BE2C (cell line): Measurements from ENCODE around the gene CAMK1D.

Experiments
- DNase-seq: peaks from one replicate; pipeline ENCODE4 v3.0.0-alpha.2; 2020
- H3K27me3 ChIP-seq: fragments of 250-450 bp; sonication (Bioruptor Pico); 2 replicates; pipeline ENCODE4 v1.5.1; 2020; ENCODE audit warnings: mild to moderate bottlenecking
- H3K36me3 ChIP-seq: fragments of 250-450 bp; sonication (Bioruptor Pico); 2 replicates; pipeline ENCODE4 v1.5.1; 2020; ENCODE audit warnings: mild to moderate bottlenecking
- H3K4me1 ChIP-seq: fragments of 250-450 bp; sonication (Bioruptor Pico); 2 replicates; pipeline ENCODE4 v1.5.1; 2020
- H3K4me3 ChIP-seq: 2 replicates; pipeline ENCODE4 v1.5.1; 2011; ENCODE audit warnings: low read depth, low read length
- H3K9me3 ChIP-seq: fragments of 250-450 bp; sonication (Bioruptor Pico); 2 replicates; pipeline ENCODE4 v1.5.1; 2020
- TF ChIP-seq, protein P1 (sequence below): IDR thresholded peaks from 2 replicates; pipeline ENCODE4 v1.5.1; 2012; ENCODE audit warnings: mild to moderate bottlenecking, low read depth, low read length

CAMK1D gene

DNA sequence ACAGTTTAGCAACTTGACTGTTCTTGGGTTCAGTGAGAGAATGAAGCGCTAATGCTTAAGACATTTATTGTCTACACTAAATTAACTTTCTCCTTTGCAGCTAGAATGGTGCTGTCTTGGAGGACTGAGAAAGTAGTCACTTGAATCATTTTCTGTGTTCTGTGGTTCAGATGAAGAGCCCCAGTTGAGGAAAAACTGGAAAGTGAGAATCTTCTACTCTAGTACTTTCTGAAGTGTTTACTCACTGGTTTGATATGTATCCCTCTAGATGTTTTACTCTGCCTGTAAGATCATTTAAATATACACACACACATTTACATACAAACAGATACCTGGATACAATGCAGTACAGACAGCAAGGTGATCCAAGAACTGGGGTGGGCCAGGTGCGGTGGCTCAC is 308.1 kb downstream of the CAMK1D start:
- no peak for DNase-seq
- no peaks in the 10 kb centered on the region for H3K4me1 ChIP-seq
- TF ChIP-seq, protein P1, sequence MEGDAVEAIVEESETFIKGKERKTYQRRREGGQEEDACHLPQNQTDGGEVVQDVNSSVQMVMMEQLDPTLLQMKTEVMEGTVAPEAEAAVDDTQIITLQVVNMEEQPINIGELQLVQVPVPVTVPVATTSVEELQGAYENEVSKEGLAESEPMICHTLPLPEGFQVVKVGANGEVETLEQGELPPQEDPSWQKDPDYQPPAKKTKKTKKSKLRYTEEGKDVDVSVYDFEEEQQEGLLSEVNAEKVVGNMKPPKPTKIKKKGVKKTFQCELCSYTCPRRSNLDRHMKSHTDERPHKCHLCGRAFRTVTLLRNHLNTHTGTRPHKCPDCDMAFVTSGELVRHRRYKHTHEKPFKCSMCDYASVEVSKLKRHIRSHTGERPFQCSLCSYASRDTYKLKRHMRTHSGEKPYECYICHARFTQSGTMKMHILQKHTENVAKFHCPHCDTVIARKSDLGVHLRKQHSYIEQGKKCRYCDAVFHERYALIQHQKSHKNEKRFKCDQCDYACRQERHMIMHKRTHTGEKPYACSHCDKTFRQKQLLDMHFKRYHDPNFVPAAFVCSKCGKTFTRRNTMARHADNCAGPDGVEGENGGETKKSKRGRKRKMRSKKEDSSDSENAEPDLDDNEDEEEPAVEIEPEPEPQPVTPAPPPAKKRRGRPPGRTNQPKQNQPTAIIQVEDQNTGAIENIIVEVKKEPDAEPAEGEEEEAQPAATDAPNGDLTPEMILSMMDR = no peak
- H3K4me3 ChIP-seq = no peak overlapping the region
- no peaks in the 10 kb centered on the region for H3K9me3 ChIP-seq
- H3K36me3 ChIP-seq = no peaks in the 10 kb centered on the region
- no peaks in the 10 kb centered on the region for H3K27me3 ChIP-seq

DNA sequence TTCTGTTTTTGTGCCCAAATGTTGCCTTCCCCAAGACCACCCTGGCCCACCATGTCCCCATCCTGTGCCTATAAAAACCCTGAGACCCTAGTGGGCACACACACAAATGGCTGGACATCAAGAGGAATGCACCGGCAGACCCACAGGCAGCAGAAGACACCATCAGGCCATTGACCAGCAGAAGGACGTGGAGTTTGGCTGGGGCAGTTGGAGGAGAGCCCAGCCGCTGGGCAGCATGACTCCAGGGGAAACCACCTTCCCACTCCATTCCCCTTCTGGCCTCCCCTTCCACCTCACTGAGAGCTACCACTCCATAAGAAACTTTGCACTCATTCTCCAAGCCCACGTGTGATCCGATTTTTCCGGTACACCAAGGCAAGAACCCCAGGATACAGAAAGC is 309.2 kb downstream of the CAMK1D start:
- Histone ChIP-seq H3K4me3 (no peak overlapping the region), H3K9me3 (no peaks in the 10 kb centered on the region), H3K27me3 (no peaks in the 10 kb centered on the region), H3K4me1 (no peaks in the 10 kb centered on the region), H3K36me3 (no peaks in the 10 kb centered on the region)
- TF ChIP-seq, protein P1 = no peak
- DNase-seq = no peak

DNA sequence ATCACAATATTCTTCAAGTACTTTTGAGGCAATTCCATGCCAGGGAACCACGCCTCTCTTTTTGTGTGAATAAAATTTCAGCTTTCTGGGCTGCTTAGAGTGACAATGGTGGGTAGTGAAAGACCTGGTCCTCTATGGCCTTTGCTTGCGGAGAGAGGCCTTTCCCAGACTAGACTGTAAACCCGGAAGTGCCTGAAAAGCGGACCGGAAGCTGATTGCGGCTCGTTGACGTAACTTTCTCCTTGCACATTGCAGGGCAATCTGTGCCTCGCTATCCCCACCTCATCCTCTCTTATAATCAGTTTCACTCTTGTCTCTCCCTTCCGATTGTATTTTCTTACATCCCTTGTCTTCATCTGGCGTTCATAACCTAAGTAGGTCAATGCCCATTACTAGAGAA is 310.4 kb downstream of the CAMK1D start:
- DNase-seq = no peak
- Histone ChIP-seq H3K36me3 (no peaks in the 10 kb centered on the region), H3K4me3 (no peak overlapping the region), H3K9me3 (no peaks in the 10 kb centered on the region), H3K4me1 (no peaks in the 10 kb centered on the region; the same call in 1 of the 2 replicates), H3K27me3 (no peaks in the 10 kb centered on the region)
- TF ChIP-seq, protein P1 = no peak

DNA sequence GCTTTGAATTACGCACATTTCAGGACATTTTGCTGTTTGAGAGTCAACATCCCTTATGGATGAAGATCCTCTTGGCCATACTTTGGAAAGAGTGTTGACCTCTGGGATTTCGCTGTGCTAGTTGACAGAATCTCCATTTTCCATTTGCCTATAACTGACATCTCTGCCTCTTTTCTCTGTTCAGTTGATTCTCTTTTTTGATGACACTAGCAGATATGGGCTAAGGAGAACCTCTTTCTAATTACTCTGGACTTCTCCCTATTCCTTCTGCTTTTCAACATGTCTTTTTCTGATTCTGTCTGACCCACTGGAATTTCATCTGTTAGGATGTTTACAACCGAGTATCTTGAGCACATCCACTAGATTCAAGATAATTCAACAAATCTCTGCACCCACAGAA is 311.5 kb downstream of the CAMK1D start:
- no peaks in the 10 kb centered on the region for H3K27me3 ChIP-seq
- H3K4me1 ChIP-seq = peaks cover 7% of the 10 kb centered on the region
- TF ChIP-seq, protein P1 = no peak
- H3K4me3 ChIP-seq = no peak overlapping the region
- no peaks in the 10 kb centered on the region for H3K9me3 ChIP-seq
- DNase-seq = no peak
- H3K36me3 ChIP-seq = no peaks in the 10 kb centered on the region

DNA sequence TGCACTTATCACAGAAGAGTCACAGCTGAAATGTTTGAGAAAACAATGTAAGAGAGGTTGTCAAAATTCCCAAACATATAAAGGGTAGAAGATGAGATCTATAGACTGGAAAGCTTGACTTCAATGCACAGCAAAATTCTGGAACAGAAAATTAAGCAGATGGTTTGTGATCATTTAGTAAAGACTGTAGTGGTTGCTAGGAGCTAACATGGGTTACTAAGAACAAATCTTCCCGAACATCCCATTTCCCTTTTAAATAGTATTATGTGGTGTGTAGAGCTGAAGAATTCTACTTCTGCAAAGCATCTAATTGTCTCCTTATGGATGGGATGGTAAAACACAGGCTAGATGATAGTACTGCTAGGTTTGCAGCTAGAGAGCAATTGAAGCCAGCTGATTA is 312.3 kb downstream of the CAMK1D start:
- Histone ChIP-seq H3K36me3 (no peaks in the 10 kb centered on the region), H3K9me3 (no peaks in the 10 kb centered on the region), H3K27me3 (no peaks in the 10 kb centered on the region), H3K4me3 (no peak overlapping the region), H3K4me1 (peaks cover 8% of the 10 kb centered on the region)
- TF ChIP-seq, protein P1 = no peak
- no peak for DNase-seq

DNA sequence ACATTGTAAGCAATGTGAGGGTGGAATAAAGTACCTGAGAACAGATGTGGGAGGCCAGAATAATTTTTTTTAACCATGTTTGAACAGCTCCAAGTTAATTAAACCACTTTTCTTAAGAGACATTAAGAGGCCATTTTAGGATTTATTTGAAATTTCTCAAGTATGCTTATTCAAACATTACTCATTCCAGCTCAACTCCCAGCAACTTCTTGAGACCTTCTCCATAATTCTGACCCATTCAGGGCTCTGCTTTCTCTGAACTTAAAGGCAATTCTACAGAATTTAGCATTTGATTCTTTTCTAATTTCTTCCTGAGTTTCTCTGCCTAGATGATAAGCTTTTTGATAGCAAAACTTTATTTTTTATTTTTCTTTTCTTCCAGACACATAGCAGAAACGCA is 314.5 kb downstream of the CAMK1D start:
- no peaks in the 10 kb centered on the region for H3K9me3 ChIP-seq
- DNase-seq = no peak
- TF ChIP-seq, protein P1 = no peak
- H3K36me3 ChIP-seq = no peaks in the 10 kb centered on the region
- H3K4me1 ChIP-seq = peaks cover 8% of the 10 kb centered on the region
- H3K4me3 ChIP-seq = no peak overlapping the region
- no peaks in the 10 kb centered on the region for H3K27me3 ChIP-seq
